ENCODE data around the gene GRK2.
A peak's percentile ranks its signal among the peaks of the same experiment; 100 is the strongest.

The GRK2 gene

GRCh38 chr11:67242548-67242947 is 23.7 kb upstream of the GRK2 start:
- Histone ChIP-seq H3K9ac (ENCODE audit: low read depth, low read length) (no peak overlapping the region), H3K36me3 (ENCODE audit: insufficient read depth, low read length) (peaks cover 53% of the 10 kb centered on the region), H3K27ac (ENCODE audit: low read depth, low read length) (no peak overlapping the region), H3K4me3 (ENCODE audit: low read length) (peak overlapping the region; percentile 93; the same call in 1 of the 2 replicates), H3K27me3 (ENCODE audit: insufficient read depth, low read length) (no peaks in the 10 kb centered on the region), H3K4me1 (ENCODE audit: insufficient read depth, low read length) (peaks cover 22% of the 10 kb centered on the region), H3K9me3 (ENCODE audit: insufficient read depth, low read depth, low read length) (no peaks in the 10 kb centered on the region)
- WGBS: 92% methylated on average over 1 of the region's 1 CpG

GRCh38 chr11:67243051-67243450 is 23.2 kb upstream of the GRK2 start:
- peaks cover 58% of the 10 kb centered on the region for H3K36me3 ChIP-seq (ENCODE audit: insufficient read depth, low read length)
- H3K27ac ChIP-seq (ENCODE audit: low read depth, low read length): no peak overlapping the region
- no peak overlapping the region for H3K4me3 ChIP-seq (ENCODE audit: low read length)
- H3K27me3 ChIP-seq (ENCODE audit: insufficient read depth, low read length): no peaks in the 10 kb centered on the region
- peaks cover 20% of the 10 kb centered on the region for H3K4me1 ChIP-seq (ENCODE audit: insufficient read depth, low read length)
- WGBS: 94% methylated on average over 2 of the region's 2 CpGs
- no peak overlapping the region for H3K9ac ChIP-seq (ENCODE audit: low read depth, low read length)
- H3K9me3 ChIP-seq (ENCODE audit: insufficient read depth, low read depth, low read length): no peaks in the 10 kb centered on the region

GRCh38 chr11:67245046-67245445 is 21.2 kb upstream of the GRK2 start:
- Histone ChIP-seq H3K9me3 (ENCODE audit: insufficient read depth, low read depth, low read length) (no peaks in the 10 kb centered on the region), H3K4me1 (ENCODE audit: insufficient read depth, low read length) (peaks cover 5% of the 10 kb centered on the region), H3K27me3 (ENCODE audit: insufficient read depth, low read length) (no peaks in the 10 kb centered on the region), H3K4me3 (ENCODE audit: low read length) (no peak overlapping the region), H3K36me3 (ENCODE audit: insufficient read depth, low read length) (peaks cover 78% of the 10 kb centered on the region), H3K9ac (ENCODE audit: low read depth, low read length) (no peak overlapping the region), H3K27ac (ENCODE audit: low read depth, low read length) (no peak overlapping the region)
- WGBS: 96% methylated on average over 11 of the region's 11 CpGs

GRCh38 chr11:67247946-67248550 is 18.2 kb upstream of the GRK2 start:
- WGBS: 94% methylated on average over 5 of the region's 5 CpGs
- Histone ChIP-seq H3K4me1 (ENCODE audit: insufficient read depth, low read length) (no peaks in the 10 kb centered on the region), H3K27me3 (ENCODE audit: insufficient read depth, low read length) (no peaks in the 10 kb centered on the region), H3K27ac (ENCODE audit: low read depth, low read length) (no peak overlapping the region), H3K9ac (ENCODE audit: low read depth, low read length) (no peak overlapping the region), H3K4me3 (ENCODE audit: low read length) (no peak overlapping the region), H3K36me3 (ENCODE audit: insufficient read depth, low read length) (peaks cover 98% of the 10 kb centered on the region), H3K9me3 (ENCODE audit: insufficient read depth, low read depth, low read length) (no peaks in the 10 kb centered on the region)

GRCh38 chr11:67248653-67249052 is 17.6 kb upstream of the GRK2 start:
- H3K27me3 ChIP-seq (ENCODE audit: insufficient read depth, low read length): no peaks in the 10 kb centered on the region
- no peaks in the 10 kb centered on the region for H3K4me1 ChIP-seq (ENCODE audit: insufficient read depth, low read length)
- H3K9ac ChIP-seq (ENCODE audit: low read depth, low read length): no peak overlapping the region
- no peak overlapping the region for H3K27ac ChIP-seq (ENCODE audit: low read depth, low read length)
- H3K36me3 ChIP-seq (ENCODE audit: insufficient read depth, low read length): peaks cover 98% of the 10 kb centered on the region
- no peak overlapping the region for H3K4me3 ChIP-seq (ENCODE audit: low read length)
- no peaks in the 10 kb centered on the region for H3K9me3 ChIP-seq (ENCODE audit: insufficient read depth, low read depth, low read length)

- Histone ChIP-seq H3K4me3 (ENCODE audit: low read length) (no peak overlapping the region), H3K9ac (ENCODE audit: low read depth, low read length) (no peak overlapping the region), H3K36me3 (ENCODE audit: insufficient read depth, low read length) (peaks cover 99% of the 10 kb centered on the region), H3K4me1 (ENCODE audit: insufficient read depth, low read length) (no peaks in the 10 kb centered on the region), H3K9me3 (ENCODE audit: insufficient read depth, low read depth, low read length) (no peaks in the 10 kb centered on the region), H3K27me3 (ENCODE audit: insufficient read depth, low read length) (no peaks in the 10 kb centered on the region), H3K27ac (ENCODE audit: low read depth, low read length) (no peak overlapping the region)
- 95% methylated on average over 37 of the region's 37 CpGs for WGBS
These were observed 15.9 kb upstream of the GRK2 start for GRCh38 chr11:67250059-67251043.

- H3K9me3 ChIP-seq (ENCODE audit: insufficient read depth, low read depth, low read length): no peaks in the 10 kb centered on the region
- H3K36me3 ChIP-seq (ENCODE audit: insufficient read depth, low read length): peaks cover 98% of the 10 kb centered on the region
- no peaks in the 10 kb centered on the region for H3K4me1 ChIP-seq (ENCODE audit: insufficient read depth, low read length)
- no peak overlapping the region for H3K9ac ChIP-seq (ENCODE audit: low read depth, low read length)
- H3K4me3 ChIP-seq (ENCODE audit: low read length): no peak overlapping the region
- no peaks in the 10 kb centered on the region for H3K27me3 ChIP-seq (ENCODE audit: insufficient read depth, low read length)
- H3K27ac ChIP-seq (ENCODE audit: low read depth, low read length): no peak overlapping the region
- WGBS: 85% methylated on average over 1 of the region's 1 CpG
These were observed 14.4 kb upstream of the GRK2 start for GRCh38 chr11:67251841-67252240.

- no peak overlapping the region for H3K27ac ChIP-seq (ENCODE audit: low read depth, low read length)
- H3K4me3 ChIP-seq (ENCODE audit: low read length): no peak overlapping the region
- H3K9me3 ChIP-seq (ENCODE audit: insufficient read depth, low read depth, low read length): no peaks in the 10 kb centered on the region
- no peaks in the 10 kb centered on the region for H3K27me3 ChIP-seq (ENCODE audit: insufficient read depth, low read length)
- no peaks in the 10 kb centered on the region for H3K4me1 ChIP-seq (ENCODE audit: insufficient read depth, low read length)
- H3K9ac ChIP-seq (ENCODE audit: low read depth, low read length): no peak overlapping the region
- 92% methylated on average over 4 of the region's 4 CpGs for WGBS
- peaks cover 94% of the 10 kb centered on the region for H3K36me3 ChIP-seq (ENCODE audit: insufficient read depth, low read length)
These were observed 13.4 kb upstream of the GRK2 start for GRCh38 chr11:67252831-67253239.

GRCh38 chr11:67253872-67254624 is 12.2 kb upstream of the GRK2 start:
- Histone ChIP-seq H3K4me3 (ENCODE audit: low read length) (no peak overlapping the region), H3K27ac (ENCODE audit: low read depth, low read length) (no peak overlapping the region), H3K9ac (ENCODE audit: low read depth, low read length) (no peak overlapping the region), H3K27me3 (ENCODE audit: insufficient read depth, low read length) (no peaks in the 10 kb centered on the region), H3K9me3 (ENCODE audit: insufficient read depth, low read depth, low read length) (no peaks in the 10 kb centered on the region), H3K36me3 (ENCODE audit: insufficient read depth, low read length) (peaks cover 82% of the 10 kb centered on the region), H3K4me1 (ENCODE audit: insufficient read depth, low read length) (no peaks in the 10 kb centered on the region)
- WGBS: 96% methylated on average over 14 of the region's 14 CpGs

- Histone ChIP-seq H3K36me3 (ENCODE audit: insufficient read depth, low read length) (peaks cover 74% of the 10 kb centered on the region), H3K9ac (ENCODE audit: low read depth, low read length) (no peak overlapping the region)
These were observed 11.5 kb upstream of the GRK2 start for GRCh38 chr11:67254798-67255197.

GRCh38 chr11:67255353-67255752 is 10.9 kb upstream of the GRK2 start:
- Histone ChIP-seq H3K9ac (ENCODE audit: low read depth, low read length) (no peak overlapping the region), H3K36me3 (ENCODE audit: insufficient read depth, low read length) (peaks cover 69% of the 10 kb centered on the region), H3K4me3 (ENCODE audit: low read length) (no peak overlapping the region), H3K27ac (ENCODE audit: low read depth, low read length) (no peak overlapping the region), H3K9me3 (ENCODE audit: insufficient read depth, low read depth, low read length) (no peaks in the 10 kb centered on the region), H3K4me1 (ENCODE audit: insufficient read depth, low read length) (no peaks in the 10 kb centered on the region), H3K27me3 (ENCODE audit: insufficient read depth, low read length) (no peaks in the 10 kb centered on the region)
- 93% methylated on average over 10 of the region's 10 CpGs for WGBS

More at GRCh38 chr11:67254798-67255197, 11.5 kb upstream of the GRK2 start:
- 94% methylated on average over 15 of the region's 15 CpGs for WGBS
- Histone ChIP-seq H3K9me3 (ENCODE audit: insufficient read depth, low read depth, low read length) (no peaks in the 10 kb centered on the region), H3K27me3 (ENCODE audit: insufficient read depth, low read length) (no peaks in the 10 kb centered on the region), H3K27ac (ENCODE audit: low read depth, low read length) (no peak overlapping the region), H3K4me3 (ENCODE audit: low read length) (no peak overlapping the region), H3K4me1 (ENCODE audit: insufficient read depth, low read length) (no peaks in the 10 kb centered on the region)

Measured in HUES64 (cell line).